ENCODE data around the gene C9orf43. TPM values are rescaled to one million over a fixed set of nuclear protein-coding genes. Genes with fewer than 3 reads are reported as not detected.
"Not testable (repeated sequence)": the region's sequence is repeated elsewhere in the genome, so short reads cannot be mapped to it uniquely, and the experiment has no call there.

The C9orf43 gene
- polyA plus RNA-seq, 1 experiment: 0.23 TPM

- DNase-seq (ENCODE audit: low read depth): no peak
- no peak for TF ChIP-seq CTCF (IDR thresholded peaks at IDR 0.05; ENCODE audit: insufficient read depth, low read depth, low read length)
- H3K27me3 ChIP-seq (ENCODE audit: control insufficient read depth, insufficient read depth, low read length): no peaks in the 10 kb centered on the region
- ChIA-PET POLR2A (no interaction called here), CTCF (interaction anchor here (0.7 kb wide), 1 partner anchor 16 kb away, joined by 3 read pairs; no protein-coding TSS in a partner anchor)
- H3K36me3 ChIP-seq (ENCODE audit: control insufficient read depth, insufficient read depth, low read length): peaks cover 7% of the 10 kb centered on the region
- H3K4me3 ChIP-seq (ENCODE audit: low read depth, low read length): no peak overlapping the region
Observed at GRCh38 chr9:113373256-113373655, 37.3 kb upstream of the C9orf43 start.

- ChIA-PET POLR2A (interaction anchor here (0.6 kb wide), 1 partner anchor 841 kb away, joined by 3 read pairs; no protein-coding TSS in a partner anchor), CTCF (no interaction called here)
- H3K4me3 ChIP-seq (ENCODE audit: low read depth, low read length): no peak overlapping the region
- H3K27me3 ChIP-seq (ENCODE audit: control insufficient read depth, insufficient read depth, low read length): no peaks in the 10 kb centered on the region
- no peak for TF ChIP-seq CTCF (IDR thresholded peaks at IDR 0.05; ENCODE audit: insufficient read depth, low read depth, low read length)
- DNase-seq (ENCODE audit: low read depth): no peak
- peaks cover 7% of the 10 kb centered on the region for H3K36me3 ChIP-seq (ENCODE audit: control insufficient read depth, insufficient read depth, low read length)
Observed at GRCh38 chr9:113373676-113374392, 36.7 kb upstream of the C9orf43 start.

- Histone ChIP-seq H3K27me3 (ENCODE audit: control insufficient read depth, insufficient read depth, low read length) (peaks cover 2% of the 10 kb centered on the region; the same call in 1 of the 2 replicates), H3K4me3 (ENCODE audit: low read depth, low read length) (no peak overlapping the region; the same call in 1 of the 2 replicates), H3K36me3 (ENCODE audit: control insufficient read depth, insufficient read depth, low read length) (peaks cover 7% of the 10 kb centered on the region)
- DNase-seq (ENCODE audit: low read depth): no peak
- no peak for TF ChIP-seq CTCF (IDR thresholded peaks at IDR 0.05; ENCODE audit: insufficient read depth, low read depth, low read length)
- ChIA-PET POLR2A (no interaction called here), CTCF (interaction anchor here (1.3 kb wide), 1 partner anchor 26 kb away, joined by 5 read pairs; the partner anchor contains the start of gene ALAD)
Observed at GRCh38 chr9:113375057-113376023, 35.2 kb upstream of the C9orf43 start.

- no peak for DNase-seq (ENCODE audit: low read depth)
- ChIA-PET CTCF (interaction anchor here (1.3 kb wide), 1 partner anchor 24 kb away, joined by 5 read pairs; the partner anchor contains the start of gene ALAD), POLR2A (no interaction called here)
- H3K27me3 ChIP-seq (ENCODE audit: control insufficient read depth, insufficient read depth, low read length): peaks cover 2% of the 10 kb centered on the region; the same call in 1 of the 2 replicates
- no peak for TF ChIP-seq CTCF (IDR thresholded peaks at IDR 0.05; ENCODE audit: insufficient read depth, low read depth, low read length)
- peaks cover 7% of the 10 kb centered on the region for H3K36me3 ChIP-seq (ENCODE audit: control insufficient read depth, insufficient read depth, low read length)
- H3K4me3 ChIP-seq (ENCODE audit: low read depth, low read length): peak within 1 kb of the TSS; percentile 72
Observed at GRCh38 chr9:113376634-113377567, 33.6 kb upstream of the C9orf43 start, which contains the start of gene HDHD3. Gene HDHD3 (minus strand): TSS chr9:113376986. CDS start chr9:113374354, 2,632 bp downstream.

- POLR2A ChIA-PET; CTCF ChIA-PET; H3K4me3 ChIP-seq (ENCODE audit: low read depth, low read length); H3K36me3 ChIP-seq (ENCODE audit: control insufficient read depth, insufficient read depth, low read length); DNase-seq (ENCODE audit: low read depth); H3K27me3 ChIP-seq (ENCODE audit: control insufficient read depth, insufficient read depth, low read length): not testable (repeated sequence)
Observed at GRCh38 chr9:113379094-113379828, 31.3 kb upstream of the C9orf43 start.

- CTCF ChIA-PET; POLR2A ChIA-PET; H3K4me3 ChIP-seq (ENCODE audit: low read depth, low read length); DNase-seq (ENCODE audit: low read depth); H3K27me3 ChIP-seq (ENCODE audit: control insufficient read depth, insufficient read depth, low read length); H3K36me3 ChIP-seq (ENCODE audit: control insufficient read depth, insufficient read depth, low read length): not testable (repeated sequence)
Observed at GRCh38 chr9:113379829-113380210, 30.7 kb upstream of the C9orf43 start.
